NCI-H69 (cell line): Measurements from ENCODE around the gene HNRNPUL2.
A peak's percentile ranks its signal among the peaks of the same experiment; 100 is the strongest.
"Not testable (repeated sequence)": the region's sequence is repeated elsewhere in the genome, so short reads cannot be mapped to it uniquely, and the experiment has no call there.

ENCODE experiments used
- DNase-seq: peaks from one replicate; lab custom pipeline; 2025; lab: John Stamatoyannopoulos, UW

HNRNPUL2 gene

DNA sequence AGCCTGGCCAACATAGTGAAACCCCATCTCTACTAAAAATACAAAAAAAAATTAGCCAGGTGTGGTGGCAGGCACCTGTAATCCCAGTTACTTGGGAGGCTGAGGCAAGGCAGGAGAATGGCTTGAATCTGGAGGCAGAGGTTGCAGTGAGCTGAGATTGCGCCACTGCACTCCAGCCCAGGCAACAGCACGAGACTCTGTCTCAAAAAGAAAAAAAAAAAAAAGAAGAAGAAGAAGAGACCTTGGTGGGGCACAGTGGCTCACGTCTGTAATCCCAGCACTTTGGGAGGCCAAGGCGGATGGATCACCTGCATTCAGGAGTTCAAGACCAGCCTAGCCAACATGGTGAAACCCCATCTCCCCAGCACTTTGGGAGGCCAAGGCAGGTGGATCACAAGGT, 23.3 kb downstream of the HNRNPUL2 start:
- DNase-seq, result not testable (repeated sequence)

DNA sequence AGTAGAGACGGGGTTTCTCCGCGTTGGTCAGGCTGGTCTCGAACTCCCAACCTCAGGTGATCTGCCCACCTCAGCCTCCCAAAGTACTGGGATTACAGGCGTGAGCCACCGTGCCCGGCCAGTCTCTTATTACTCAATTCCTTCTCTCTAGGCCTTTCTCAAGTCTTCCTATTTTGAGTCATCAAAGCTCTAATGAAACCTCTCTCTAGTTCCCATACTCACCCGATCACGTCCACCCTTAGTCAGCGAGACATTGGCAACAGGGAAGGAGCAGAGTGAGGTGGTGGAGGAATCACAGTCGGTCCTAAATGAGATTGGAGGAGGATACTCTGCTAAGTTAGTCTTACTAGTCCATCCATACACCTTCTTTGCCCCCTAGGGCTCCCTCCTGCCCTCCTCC, 25.0 kb downstream of the HNRNPUL2 start:
- DNase-seq, result no peak

DNA sequence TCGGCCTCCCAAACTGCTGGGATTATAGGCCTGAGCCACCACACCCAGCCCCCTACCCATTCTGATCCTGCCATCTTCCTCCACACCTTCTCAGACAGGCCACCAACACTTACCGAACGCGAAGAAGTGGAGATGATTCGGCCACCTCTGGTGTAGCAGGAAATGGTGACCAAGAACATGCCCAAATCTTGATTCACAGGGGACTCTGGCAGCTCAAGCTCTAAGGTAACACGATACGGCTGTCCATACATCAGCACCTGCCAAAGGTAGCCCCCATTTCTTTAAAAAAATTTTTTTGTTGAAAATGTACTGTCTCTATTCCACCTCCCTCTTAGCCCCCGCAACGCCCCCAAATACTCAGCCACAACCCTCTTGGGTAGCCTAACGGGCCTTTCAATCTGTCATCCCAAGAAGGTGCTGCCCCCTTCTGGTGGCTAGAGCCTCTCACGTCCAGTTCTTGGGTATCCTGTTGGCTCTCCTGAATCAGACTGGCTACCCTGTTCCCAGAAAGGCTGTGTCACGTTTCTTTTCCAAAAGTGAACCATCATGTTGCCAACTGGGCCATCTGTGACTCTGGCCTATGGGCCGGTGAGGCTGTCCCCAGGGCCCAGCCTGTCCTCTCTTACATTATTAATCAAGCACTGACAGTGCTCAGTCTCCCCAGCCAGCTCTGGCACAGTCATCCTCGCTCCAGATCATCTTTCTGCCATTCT, 32.6 kb downstream of the HNRNPUL2 start:
- peak; percentile 85 for DNase-seq

DNA sequence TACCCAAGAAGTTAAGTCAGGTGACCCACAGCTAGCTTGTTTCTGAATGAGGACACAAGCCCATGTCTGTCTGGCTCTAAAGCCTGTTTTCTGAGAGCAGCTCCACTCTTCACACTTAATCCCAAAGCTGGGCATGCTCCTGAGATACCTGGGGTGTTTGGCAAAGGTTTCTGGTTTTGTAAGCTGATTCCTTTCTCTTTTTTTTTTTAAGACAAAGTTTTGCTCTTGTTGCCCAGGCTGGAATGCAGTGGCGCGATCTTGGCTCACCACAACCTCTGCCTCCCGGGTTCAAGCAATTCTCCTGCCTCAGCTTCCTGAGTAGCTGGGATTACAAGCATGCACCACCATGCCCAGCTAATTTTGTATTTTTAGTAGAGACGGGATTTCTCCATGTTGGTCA, 33.6 kb downstream of the HNRNPUL2 start:
- DNase-seq, result not testable (repeated sequence)

DNA sequence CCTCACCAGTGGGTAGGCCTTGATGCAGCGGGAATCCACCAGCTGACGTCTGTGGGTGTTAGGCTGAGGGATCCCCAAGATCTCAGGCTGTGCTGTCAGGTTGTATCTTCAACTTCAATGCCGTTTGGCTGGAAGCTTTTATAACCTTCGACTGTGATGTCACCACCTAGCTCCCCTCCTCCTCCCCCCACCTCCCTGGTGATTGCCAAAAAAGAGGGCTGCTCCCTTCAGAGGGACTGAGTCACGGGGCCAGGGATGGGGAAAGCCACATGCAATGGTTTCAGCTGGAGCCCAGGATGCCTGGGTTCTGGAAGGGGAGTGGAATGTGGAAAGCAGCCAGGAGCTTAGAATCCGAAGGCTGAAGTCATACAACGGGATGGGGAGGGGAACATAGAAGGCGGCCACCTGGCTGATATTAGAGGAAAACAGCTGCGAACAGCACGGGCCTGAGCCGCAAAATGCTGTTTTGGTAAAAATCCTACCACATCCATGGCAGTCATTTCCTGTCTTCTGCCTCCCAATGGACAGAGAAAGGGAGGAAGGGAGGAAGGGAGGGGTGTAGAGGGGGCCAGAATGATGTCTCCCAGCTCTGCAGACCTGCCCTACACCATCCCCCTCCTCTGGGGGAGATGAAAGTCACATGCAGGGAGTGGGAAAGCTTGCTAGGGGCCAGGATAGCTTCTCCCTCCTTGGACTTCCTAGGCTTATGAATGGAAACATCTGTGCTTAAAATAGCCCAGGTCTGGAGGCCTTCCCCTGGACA, 37.7 kb downstream of the HNRNPUL2 start, which contains the start of gene LRRN4CL:
Gene LRRN4CL (minus strand): TSS at position 110 of the 763 bp plus-strand sequence. CDS start 1,022 bp downstream, outside the sequence.
- DNase-seq, result no peak

DNA sequence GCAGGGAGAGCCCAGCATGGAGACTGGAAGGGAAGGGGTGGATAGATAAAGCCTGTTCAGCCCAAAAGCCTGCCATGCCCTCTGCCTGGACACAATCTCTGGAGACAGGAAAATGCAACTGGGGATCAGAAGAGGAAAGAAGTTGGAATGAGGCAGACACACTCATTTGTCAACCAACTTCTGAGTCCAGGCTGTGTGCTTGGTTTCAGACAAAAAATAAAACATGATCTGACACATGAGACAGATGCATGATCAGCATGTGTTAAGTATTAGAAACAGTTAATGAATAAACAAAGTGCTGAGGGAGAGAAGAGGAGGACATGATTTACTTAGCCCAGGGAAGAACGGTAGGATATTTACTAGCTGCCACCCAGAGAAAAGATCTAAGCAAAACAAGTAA, 38.8 kb downstream of the HNRNPUL2 start:
- DNase-seq, result no peak

DNA sequence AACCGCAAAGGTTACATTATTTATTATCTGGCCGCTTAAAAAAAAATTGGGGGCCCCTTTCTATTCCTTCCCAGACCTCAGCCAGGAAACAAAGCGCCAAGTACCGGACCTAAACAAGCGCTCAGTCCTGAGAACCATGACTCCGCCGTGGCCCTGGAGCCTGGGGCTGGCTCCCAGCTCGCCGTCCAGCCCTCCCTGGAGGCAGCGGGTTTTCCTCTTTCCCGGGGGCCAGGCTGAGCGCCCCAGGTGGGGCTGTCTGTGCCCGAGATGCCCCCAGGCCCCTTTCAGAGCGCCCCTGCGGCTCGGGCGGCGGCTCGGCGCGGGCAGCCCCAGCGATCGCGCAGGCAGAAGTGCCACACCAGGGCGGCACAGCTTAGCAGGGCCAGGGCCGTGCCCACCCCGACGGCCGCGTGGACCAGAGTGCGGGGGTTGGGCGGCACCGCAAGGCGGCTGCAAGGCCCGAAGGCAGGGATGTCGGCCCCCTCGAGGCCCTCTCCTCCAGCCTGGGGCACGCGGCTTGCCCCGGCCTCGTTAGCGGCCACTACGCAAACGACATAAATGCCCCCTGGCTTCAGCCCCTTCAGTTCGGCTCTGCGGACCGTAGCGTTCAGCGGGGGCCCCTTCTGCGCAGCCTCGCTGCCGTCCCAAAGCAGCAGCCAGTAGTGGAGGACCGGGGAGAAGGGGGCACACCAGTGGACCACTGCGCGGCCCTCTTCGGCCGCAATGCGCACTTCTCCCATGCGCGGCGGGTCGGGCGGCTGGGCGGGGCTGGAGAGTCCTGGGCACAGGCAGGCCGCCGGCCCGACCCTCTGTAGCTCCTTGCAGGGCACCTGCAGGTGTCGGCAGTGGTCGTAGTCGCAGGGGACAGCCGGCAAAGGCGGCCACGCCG, 39.5 kb downstream of the HNRNPUL2 start:
- peak; percentile 47 for DNase-seq

DNA sequence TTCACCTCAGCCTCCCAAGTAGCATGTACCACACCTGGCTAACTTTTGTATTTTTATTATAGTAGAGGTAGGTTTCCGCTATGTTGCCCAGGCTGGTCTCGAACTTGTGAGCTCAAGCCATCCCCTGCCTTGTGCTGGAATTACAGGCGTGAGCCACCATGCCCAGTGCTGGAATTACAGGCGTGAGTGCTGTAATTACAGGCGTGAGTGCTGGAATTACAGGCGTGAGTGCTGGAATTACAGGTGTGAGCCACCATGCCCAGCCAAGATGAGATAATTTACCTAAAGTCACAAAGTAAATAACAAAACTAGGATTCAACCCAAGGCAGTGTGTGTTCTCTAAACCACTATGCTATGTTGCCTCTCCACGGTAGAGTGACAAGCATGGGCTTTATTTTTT, 44.7 kb downstream of the HNRNPUL2 start:
- peak; percentile 47 for DNase-seq

DNA sequence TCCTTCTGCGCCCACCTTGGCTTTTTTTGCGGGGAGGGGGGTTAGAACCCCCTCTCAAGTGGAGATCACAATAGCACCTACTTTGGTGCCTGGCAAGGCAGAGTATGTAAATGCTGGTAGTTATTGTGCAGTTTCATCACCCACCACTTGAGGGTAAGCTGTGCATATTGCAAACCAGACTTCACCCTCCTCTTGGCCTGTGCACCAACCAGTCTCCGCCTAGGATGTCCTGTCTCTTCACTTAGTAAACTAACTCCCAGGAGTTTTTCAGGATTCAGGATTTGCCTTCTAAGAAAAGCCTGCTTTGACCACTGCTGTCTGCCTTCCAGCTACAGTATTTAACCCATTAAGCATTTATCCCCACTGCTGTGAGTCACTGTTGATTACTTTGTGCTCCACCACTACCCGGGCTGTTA, 46.4 kb downstream of the HNRNPUL2 start:
- peak; percentile 75 for DNase-seq

DNA sequence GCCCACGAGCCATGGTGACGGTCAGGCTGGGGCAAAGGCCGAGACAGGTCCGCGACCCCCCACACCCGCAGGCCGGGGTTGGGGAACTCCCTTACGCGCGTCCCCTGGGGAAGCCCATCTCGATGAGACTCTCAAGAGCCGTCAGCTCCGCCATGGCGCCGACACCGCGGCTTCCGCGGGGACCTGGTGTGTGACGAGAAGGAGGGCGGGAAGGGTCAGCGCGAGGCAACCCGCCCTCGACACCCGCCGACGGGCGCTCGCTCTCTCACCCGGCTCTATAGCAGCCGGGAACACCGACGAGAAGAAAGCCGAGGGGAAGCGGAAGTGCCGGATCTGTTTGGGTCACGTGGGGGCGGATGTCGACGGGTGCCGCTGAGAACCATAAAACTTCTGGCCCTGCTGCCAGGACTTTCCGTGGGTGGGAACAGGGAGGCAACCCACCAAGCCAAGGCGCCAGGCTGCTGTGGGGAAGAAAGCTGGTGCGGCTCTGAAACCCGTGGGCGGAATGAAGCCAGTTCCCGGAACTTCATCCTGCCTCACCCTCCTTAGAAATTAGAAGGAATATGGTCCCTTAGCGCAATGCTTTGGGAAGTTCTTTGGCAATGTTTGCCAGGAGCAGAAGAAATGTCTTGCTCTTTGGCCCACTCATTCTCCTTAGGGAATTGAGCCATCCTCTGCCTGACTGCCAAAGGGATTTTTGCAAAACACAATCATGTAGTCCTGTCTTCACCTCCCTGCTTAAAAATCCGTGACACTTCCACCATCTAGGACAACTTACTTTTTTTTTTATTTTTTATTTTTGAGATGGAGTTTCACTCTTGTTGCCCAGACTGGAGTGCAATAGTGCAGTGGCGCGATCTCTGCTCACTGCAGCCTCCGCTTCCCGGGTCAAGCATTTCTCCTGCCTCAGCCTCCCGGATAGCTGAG, 48.2 kb downstream of the HNRNPUL2 start, which contains the start of gene UBXN1:
Gene UBXN1 (minus strand): TSS at position 304 of the 927 bp plus-strand sequence. CDS start 150 bp downstream, at position 154.
- DNase-seq, result peak; percentile 93

DNA sequence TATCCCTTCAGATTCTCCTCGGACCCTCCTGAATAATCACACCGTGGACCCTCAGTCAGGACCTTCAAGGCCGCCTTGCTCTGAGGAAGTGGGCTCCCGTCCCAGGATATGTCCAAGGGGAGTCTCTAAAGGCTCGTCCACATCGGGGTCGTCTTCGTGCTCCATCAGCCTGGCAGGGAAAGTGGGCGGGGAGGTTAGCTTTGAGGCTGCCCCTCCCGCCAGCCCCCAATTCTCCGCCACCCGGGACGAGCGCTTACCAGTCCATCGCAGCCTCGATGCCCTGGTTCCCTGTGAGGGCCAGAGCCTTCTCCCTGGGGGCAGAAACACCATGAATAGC, 48.9 kb downstream of the HNRNPUL2 start:
- no peak for DNase-seq

DNA sequence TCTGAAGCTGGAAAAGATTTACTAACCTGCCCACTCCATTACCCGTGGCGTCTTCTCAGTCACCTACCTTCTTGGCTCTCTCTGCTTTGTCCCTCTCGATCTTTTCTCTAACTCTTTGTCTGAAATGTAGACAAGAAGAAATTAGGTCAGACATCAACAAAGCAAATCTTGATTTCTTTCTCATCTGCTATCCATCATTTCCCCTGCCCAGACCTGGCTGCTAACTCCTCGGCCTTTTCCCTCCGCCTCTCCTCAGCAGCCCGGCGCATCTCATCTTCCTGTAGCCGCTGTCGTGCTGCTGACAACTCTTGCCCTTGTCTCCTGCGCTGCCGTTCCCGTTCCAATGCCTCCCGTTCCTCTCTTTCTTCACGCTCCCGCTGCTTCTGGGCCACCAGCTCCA, 49.5 kb downstream of the HNRNPUL2 start:
- no peak for DNase-seq

DNA sequence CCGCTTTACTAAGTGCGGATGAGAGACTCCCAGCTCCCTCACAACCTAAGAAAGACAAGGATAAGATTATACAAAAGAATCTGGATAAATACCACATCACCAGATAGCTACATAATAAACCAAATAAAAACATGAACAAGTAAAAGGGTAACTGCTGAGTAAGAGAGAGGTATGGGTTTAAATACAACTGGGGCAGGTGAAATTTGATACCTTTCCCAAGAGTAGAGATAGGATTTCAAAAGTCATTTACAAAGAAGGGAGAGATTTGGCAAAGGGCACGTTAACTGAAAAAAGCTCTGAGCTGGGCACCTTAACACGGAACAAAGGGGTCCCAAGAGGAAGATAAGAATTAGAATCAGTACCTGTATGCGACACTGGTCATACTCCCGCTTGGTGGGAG, 50.1 kb downstream of the HNRNPUL2 start:
- DNase-seq, result no peak

DNA sequence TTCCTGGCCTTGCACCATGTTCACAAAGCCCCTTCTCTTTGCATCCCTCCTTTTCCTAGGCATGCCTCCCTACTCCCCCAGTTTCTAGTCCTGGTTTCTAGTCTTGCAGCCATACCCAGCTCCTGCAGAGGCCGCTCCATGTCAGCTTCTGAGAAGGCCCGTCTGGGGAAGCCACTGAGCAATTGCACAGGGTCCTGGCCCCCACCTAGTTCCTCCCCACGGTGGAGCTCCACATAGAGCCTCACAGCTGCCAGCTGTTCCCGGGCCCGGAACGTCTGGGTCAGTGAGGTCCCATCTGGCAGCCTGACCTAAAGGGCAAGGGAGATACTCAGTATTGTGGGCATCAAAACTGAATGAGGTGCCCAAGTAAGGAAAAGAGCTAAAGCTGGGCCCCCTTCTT, 50.6 kb downstream of the HNRNPUL2 start:
- DNase-seq, result peak; percentile 22

DNA sequence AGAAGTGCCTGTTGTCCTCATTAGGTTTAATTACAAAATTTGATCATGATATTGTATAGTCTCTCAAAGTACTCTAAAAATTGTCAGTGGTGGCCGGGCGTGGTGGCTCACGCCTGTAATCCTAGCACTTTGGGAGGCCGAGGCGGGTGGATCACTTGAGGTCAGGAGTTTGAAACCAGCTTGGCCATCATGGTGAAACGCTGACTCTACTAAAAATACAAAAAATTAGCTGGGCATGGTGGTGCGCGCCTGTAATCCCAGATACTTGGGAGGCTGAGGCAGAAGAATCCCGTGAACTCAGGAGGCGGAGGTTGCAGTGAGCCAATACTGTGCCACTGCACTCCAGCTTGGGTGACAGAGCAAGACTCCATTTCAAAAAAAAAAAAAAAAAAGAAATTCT, 51.8 kb downstream of the HNRNPUL2 start:
- DNase-seq, result not testable (repeated sequence)

DNA sequence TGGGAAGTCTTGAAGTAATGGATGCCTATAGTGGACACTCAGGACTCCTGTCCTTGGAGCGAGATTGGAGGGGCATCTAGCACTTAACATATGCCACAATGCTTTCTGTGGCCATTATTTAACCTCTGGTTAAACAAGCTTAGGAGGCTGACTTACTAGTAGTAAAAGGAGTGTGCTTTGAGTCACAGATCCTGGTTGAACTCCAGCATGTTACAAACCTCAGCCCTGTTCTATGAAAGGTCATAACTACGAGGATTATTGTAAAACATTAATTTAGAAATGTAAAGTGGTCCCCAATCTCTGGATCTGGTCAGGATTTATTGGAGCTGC, 54.1 kb downstream of the HNRNPUL2 start:
- DNase-seq, result no peak

DNA sequence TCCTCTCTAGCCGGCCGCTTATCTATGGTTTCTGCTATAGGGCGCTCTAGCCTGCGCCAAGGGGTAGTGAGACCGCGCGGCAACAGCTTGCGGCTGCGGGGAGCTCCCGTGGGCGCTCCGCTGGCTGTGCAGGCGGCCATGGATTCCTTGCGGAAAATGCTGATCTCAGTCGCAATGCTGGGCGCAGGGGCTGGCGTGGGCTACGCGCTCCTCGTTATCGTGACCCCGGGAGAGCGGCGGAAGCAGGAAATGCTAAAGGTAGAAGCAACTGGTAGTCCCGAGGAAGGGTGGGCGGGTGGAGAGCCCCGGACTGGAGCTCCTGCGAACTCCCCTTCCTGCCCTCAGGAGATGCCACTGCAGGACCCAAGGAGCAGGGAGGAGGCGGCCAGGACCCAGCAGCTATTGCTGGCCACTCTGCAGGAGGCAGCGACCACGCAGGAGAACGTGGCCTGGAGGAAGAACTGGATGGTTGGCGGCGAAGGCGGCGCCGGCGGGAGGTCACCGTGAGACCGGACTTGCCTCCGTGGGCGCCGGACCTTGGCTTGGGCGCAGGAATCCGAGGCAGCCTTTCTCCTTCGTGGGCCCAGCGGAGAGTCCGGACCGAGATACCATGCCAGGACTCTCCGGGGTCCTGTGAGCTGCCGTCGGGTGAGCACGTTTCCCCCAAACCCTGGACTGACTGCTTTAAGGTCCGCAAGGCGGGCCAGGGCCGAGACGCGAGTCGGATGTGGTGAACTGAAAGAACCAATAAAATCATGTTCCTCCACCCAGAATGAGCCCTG, 55.5 kb downstream of the HNRNPUL2 start, which contains the start of the genes LBHD1 and UQCC3:
Gene LBHD1 (minus strand): TSS at position 660 of the 782 bp plus-strand sequence. CDS start 2,236 bp downstream, outside the sequence.
Gene UQCC3 (plus strand): TSS at position 66 of the 782 bp plus-strand sequence. CDS start 73 bp downstream, at position 139.
- peak; percentile 96 for DNase-seq

DNA sequence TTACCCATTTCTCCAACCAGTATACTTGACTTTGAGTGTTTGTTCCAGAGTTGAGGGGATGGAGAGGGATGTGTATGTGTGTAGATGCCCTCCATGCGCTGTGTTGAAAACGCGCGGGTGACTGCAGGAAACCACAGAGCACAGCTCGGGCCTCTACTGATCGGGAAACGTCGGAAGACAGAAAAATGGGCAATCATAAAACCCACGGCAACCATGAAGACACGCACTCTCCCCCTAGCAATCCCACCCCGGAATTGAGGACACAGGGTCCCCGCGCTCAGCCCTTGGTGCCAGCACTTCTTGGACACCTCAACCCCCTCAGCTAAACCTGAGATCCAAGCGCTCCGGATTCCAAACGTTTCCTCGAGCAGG, 56.0 kb downstream of the HNRNPUL2 start:
- DNase-seq, result no peak

DNA sequence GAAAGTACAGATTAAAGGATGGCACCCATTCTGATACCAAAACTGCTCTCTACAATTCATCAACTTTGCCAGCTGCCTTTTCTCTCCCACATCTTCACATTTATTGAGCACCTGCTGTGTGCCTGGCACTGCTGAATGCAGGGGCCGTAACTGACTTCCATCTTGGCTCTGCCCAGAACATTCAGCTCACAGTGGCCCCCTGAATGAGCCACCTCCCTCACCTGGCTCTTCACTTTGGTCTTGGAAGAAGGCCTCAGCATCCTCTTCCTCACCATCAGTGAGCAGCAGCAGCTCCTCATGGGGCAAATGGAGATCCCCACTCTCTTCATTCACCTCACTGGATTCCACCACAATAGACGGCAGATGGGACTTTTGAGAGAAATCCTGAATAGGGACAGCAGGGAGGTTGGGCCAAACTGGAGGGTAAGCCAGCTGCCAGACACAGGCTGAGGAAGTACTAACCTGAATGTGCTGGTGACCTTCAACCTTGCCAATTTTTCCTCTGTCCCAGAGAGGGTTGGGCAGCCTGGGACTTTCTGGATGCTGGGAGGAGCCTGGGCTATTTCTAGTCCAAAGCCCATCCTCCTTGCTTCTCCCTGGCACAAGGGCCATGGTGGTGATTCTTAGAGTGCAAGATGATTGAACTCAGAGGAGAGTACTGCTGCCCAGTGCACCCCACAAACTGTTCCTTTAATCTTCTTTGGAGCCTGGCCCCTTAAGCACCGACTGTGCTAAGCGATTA, 57.7 kb downstream of the HNRNPUL2 start:
- peak; percentile 45 for DNase-seq

DNA sequence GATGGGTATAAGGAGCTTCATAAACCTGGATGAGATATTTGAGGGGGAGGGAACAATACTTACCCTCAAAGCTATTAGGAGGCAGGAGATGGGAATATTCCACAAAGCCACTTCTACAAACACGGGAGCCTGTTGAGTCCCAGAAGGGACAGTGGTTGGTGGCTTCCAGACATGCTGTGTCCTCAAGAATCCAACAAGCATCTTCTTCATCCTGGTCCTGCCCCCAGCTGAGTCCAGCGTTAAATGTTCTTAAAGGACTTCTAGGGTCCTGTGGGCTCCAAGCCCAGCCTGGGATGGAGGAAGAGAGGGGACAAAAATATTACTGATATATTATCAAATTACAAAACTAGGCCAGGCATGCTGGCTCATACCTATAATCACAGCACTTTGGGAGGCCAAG, 59.8 kb downstream of the HNRNPUL2 start:
- no peak for DNase-seq
